Fibroblast of villous mesenchyme (primary cell): ENCODE data around the gene TLCD3A. TPM values are rescaled to one million over a fixed set of nuclear protein-coding genes. Genes with fewer than 3 reads are reported as not detected.

Experiments
- DNase-seq: peaks from one replicate; pipeline ENCODE4 v3.0.0-alpha.2; 2010; ENCODE audit warnings: low read depth
- H3K4me3 ChIP-seq: 2 replicates; pipeline ENCODE4 v1.5.1; 2011; ENCODE audit warnings: low read depth, mild to moderate bottlenecking, low read length
- total RNA-seq: library from RNA; depleted of rRNA; stranded (reverse); fragments of >200 nt; gene quantifications from 2 replicates; pipeline ENCODE4 v1.2.3, GENCODE V29; 2012
- TF ChIP-seq, protein P1 (sequence below): IDR thresholded peaks from 2 replicates; pipeline ENCODE4 v1.5.1; 2012; ENCODE audit warnings: low read depth, mild to moderate bottlenecking, low read length; ENCODE audit not compliant: insufficient read depth

Gene TLCD3A
- total RNA-seq, 1 donor: 32.4 TPM

- TF ChIP-seq, protein P1, sequence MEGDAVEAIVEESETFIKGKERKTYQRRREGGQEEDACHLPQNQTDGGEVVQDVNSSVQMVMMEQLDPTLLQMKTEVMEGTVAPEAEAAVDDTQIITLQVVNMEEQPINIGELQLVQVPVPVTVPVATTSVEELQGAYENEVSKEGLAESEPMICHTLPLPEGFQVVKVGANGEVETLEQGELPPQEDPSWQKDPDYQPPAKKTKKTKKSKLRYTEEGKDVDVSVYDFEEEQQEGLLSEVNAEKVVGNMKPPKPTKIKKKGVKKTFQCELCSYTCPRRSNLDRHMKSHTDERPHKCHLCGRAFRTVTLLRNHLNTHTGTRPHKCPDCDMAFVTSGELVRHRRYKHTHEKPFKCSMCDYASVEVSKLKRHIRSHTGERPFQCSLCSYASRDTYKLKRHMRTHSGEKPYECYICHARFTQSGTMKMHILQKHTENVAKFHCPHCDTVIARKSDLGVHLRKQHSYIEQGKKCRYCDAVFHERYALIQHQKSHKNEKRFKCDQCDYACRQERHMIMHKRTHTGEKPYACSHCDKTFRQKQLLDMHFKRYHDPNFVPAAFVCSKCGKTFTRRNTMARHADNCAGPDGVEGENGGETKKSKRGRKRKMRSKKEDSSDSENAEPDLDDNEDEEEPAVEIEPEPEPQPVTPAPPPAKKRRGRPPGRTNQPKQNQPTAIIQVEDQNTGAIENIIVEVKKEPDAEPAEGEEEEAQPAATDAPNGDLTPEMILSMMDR: no peak
- no peak for DNase-seq
- no peak overlapping the region for H3K4me3 ChIP-seq
These were observed 24.3 kb upstream of the TLCD3A start for GRCh38 chr17:708132-708531.

DNA sequence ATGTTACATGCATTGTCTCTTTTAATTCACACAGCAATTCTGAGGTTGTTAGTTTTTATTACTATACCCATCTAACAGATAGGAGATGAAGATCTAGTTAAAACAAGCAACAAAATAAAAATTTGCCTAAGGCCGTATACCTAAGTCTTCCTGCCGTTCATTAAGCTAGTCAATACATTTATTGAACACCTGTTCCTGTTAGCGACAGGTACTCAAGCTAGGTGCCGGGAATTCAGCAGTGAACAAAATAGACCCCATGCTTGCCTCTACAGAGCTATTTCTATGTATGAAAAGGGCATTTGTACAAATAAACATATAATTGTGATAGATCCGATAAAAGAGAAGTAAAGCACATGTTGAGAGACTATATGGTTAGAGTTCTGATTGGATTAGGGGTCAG is 14.3 kb upstream of the TLCD3A start:
- H3K4me3 ChIP-seq: no peak overlapping the region
- TF ChIP-seq, protein P1: no peak
- no peak for DNase-seq

DNA sequence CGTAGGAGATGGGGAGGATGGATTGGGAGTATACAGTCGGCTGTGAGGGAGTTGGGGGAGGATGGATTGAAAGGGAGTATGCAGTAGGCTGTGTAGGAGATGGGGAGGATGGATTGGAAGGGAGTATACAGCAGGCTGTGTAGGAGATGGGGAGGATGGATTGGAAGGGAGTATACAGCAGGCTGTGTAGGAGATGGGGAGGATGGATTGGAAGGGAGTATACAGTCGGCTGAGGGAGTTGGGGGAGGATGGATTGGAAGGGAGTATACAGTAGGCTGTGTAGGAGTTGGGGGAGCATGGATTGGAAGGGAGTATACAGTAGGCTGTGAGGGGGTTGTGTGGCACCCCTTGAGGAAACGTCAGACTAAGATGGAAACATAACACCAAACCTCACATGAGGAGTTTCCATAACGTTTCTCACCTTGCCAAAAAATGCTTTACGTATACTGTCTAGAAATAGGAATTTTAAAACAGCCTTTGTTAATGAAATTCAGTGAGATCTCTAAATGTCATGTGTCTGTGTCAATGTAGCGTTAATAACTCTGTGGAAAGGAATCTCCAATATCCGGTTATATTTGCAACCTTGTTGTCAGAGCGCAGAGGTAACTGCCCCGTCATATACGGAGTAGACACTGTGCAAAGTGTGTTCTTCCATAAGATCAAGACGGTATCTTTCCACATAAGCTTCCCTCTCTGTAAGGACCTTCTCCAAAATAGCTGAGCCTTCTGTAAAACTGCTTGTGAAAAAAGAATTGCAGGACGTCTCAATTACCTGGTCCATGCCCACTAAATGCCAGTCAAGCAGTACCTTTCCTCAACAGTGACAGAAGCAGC is 11.5 kb upstream of the TLCD3A start:
- no peak for DNase-seq
- H3K4me3 ChIP-seq: no peak overlapping the region
- TF ChIP-seq, protein P1: no peak

DNA sequence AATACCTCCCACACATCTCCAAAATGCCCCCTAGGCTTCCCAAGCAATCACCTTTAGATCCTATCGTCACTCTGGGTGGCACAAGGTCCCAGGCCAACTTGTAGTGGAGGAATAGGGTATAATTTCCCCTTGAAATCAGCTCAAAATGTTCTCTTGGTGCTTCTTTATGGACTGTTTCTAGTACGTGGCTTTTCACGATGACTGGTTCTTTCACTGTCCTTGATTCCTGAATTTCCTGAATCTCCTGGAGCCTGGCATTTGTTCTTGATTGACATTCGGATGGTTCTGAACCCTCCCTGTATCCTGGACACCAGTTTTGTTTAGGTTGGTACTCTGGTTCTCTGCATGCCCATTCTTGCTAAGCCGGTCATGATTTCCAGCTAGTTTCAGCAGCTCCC is 10.9 kb upstream of the TLCD3A start:
- TF ChIP-seq, protein P1: no peak
- DNase-seq: no peak
- no peak overlapping the region for H3K4me3 ChIP-seq

GRCh38 chr17:725084-725483 is 7.3 kb upstream of the TLCD3A start:
- no peak overlapping the region for H3K4me3 ChIP-seq
- DNase-seq: no peak
- TF ChIP-seq, protein P1: no peak

GRCh38 chr17:725746-726145 is 6.7 kb upstream of the TLCD3A start:
- no peak for DNase-seq
- no peak overlapping the region for H3K4me3 ChIP-seq
- TF ChIP-seq, protein P1: no peak
